NCI-H1694 (cell line): ENCODE data around the gene GCHFR.

Experiments
- DNase-seq: peaks from one replicate; lab custom pipeline; 2025; lab: John Stamatoyannopoulos, UW

GCHFR gene

GRCh38 chr15:40775740-40776536, 12.1 kb downstream of the GCHFR start:
- no peak for DNase-seq

- DNase-seq: no peak
These were observed 12.8 kb downstream of the GCHFR start for GRCh38 chr15:40776537-40777141.

- DNase-seq: peak; percentile 5
These were observed 18.9 kb downstream of the GCHFR start for GRCh38 chr15:40782609-40783227.

GRCh38 chr15:40785164-40785563, 21.3 kb downstream of the GCHFR start:
- DNase-seq: no peak

GRCh38 chr15:40785814-40786213, 21.9 kb downstream of the GCHFR start:
- no peak for DNase-seq

GRCh38 chr15:40787344-40787841, 23.5 kb downstream of the GCHFR start:
- DNase-seq: no peak

- no peak for DNase-seq
These were observed 24.1 kb downstream of the GCHFR start for GRCh38 chr15:40787991-40788390.

GRCh38 chr15:40789119-40789518, 25.3 kb downstream of the GCHFR start:
- DNase-seq: no peak

- no peak for DNase-seq
These were observed 26.1 kb downstream of the GCHFR start for GRCh38 chr15:40789999-40790398.

GRCh38 chr15:40790718-40791117, 26.9 kb downstream of the GCHFR start:
- no peak for DNase-seq

- DNase-seq: no peak
These were observed 28.5 kb downstream of the GCHFR start for GRCh38 chr15:40792394-40792793.

GRCh38 chr15:40793216-40793989, 29.5 kb downstream of the GCHFR start:
- no peak for DNase-seq

GRCh38 chr15:40796041-40796440, 32.2 kb downstream of the GCHFR start:
- no peak for DNase-seq

- DNase-seq: no peak
These were observed 32.6 kb downstream of the GCHFR start for GRCh38 chr15:40796512-40796911.

- DNase-seq: no peak
These were observed 35.7 kb downstream of the GCHFR start for GRCh38 chr15:40799523-40799922.

- no peak for DNase-seq
These were observed 39.2 kb downstream of the GCHFR start for GRCh38 chr15:40803076-40803475.

GRCh38 chr15:40803688-40804087, 39.8 kb downstream of the GCHFR start:
- no peak for DNase-seq

GRCh38 chr15:40806672-40807027, 42.8 kb downstream of the GCHFR start:
- DNase-seq: no peak

GRCh38 chr15:40807028-40807887, 43.4 kb downstream of the GCHFR start, which contains the start of the genes DNAJC17 and ZFYVE19:
Gene DNAJC17 (minus strand): TSS chr15:40807473. CDS start chr15:40807446, 27 bp downstream.
Gene ZFYVE19 (plus strand): TSS chr15:40807089. CDS start chr15:40807590, 501 bp downstream.
- peak; percentile 92 for DNase-seq

- DNase-seq: no peak
These were observed 44.1 kb downstream of the GCHFR start for GRCh38 chr15:40807888-40808461.
